Activated CD4-positive, alpha-beta T cell treated with anti-CD3 and anti-CD28 coated beads for 36 hours (primary cell): ENCODE data around the gene MRPS5. TPM values are rescaled to one million over a fixed set of nuclear protein-coding genes. Genes with fewer than 3 reads are reported as not detected.
"Not testable (repeated sequence)": the region's sequence is repeated elsewhere in the genome, so short reads cannot be mapped to it uniquely, and the experiment has no call there.

Experiments used
- ATAC-seq: fragments of 200-7000 bp; cut with Tn5 transposase; one replicate; pipeline ENCODE4 v1.10.0; 2021; ENCODE audit warnings: mild to moderate bottlenecking, moderate library complexity
- CTCF ChIA-PET: fragments of 350-600 bp; sonication (Branson Sonifier 250); formaldehyde crosslinking; loops from one replicate; lab custom pipeline; 2021; ENCODE audit warnings: antibody characterized with exemption; lab: Charles Lee
- POLR2A ChIA-PET: fragments of 350-600 bp; sonication (Branson Sonifier 250); formaldehyde crosslinking; loops from one replicate; lab custom pipeline; 2021; ENCODE audit warnings: antibody characterized with exemption, inconsistent platforms; lab: Charles Lee
- DNase-seq: peaks from one replicate; pipeline ENCODE4 v3.0.0-alpha.2; 2020
- H3K27ac Mint-ChIP-seq: one replicate; pipeline ENCODE4 v1.8.0; 2021; ENCODE audit warnings: mixed read lengths
- H3K27me3 Mint-ChIP-seq: one replicate; pipeline ENCODE4 v1.8.0; 2021; ENCODE audit warnings: mixed read lengths
- H3K36me3 Mint-ChIP-seq: one replicate; pipeline ENCODE4 v1.8.0; 2021; ENCODE audit warnings: low read depth, mixed read lengths
- H3K4me1 Mint-ChIP-seq: one replicate; pipeline ENCODE4 v1.8.0; 2021; ENCODE audit warnings: mixed read lengths
- H3K4me3 Mint-ChIP-seq: one replicate; pipeline ENCODE4 v1.8.0; 2021; ENCODE audit warnings: mild to moderate bottlenecking, moderate library complexity, mixed read lengths
- H3K9me3 Mint-ChIP-seq: one replicate; pipeline ENCODE4 v1.8.0; 2021; ENCODE audit warnings: low read depth, mixed read lengths
- intact Hi-C, 2 experiments: fragments of 100-400 bp; cut with DNase I in 1 of 2; cut with micrococcal nuclease in 1 of 2; formaldehyde crosslinking; loops; one replicate each; pipeline versions ENCODE4 v1.14.2 to v1.15.1; 2022 to 2024; cut with DNase I, micrococcal nuclease
- total RNA-seq, 2 experiments: library from RNA; stranded (reverse); gene quantifications; one replicate each; pipeline ENCODE4 v1.2.3, GENCODE V29; 2021

The MRPS5 gene
- total RNA-seq, 2 experiments from 2014 or later: 90.7 to 97.1 TPM

GRCh38 chr2:95038635-95039298 lies 82.8 kb downstream of the MRPS5 start:
- intact Hi-C loops: no loop called here
- POLR2A ChIA-PET: no interaction called here
- no peak for ATAC-seq
- Mint-ChIP-seq H3K4me1 (peaks cover 90% of the 10 kb centered on the region), H3K4me3 (no peak overlapping the region), H3K27ac (peak overlapping the region; percentile 85), H3K27me3 (no peaks in the 10 kb centered on the region), H3K9me3 (peaks cover 32% of the 10 kb centered on the region), H3K36me3 (peaks cover 21% of the 10 kb centered on the region)
- CTCF ChIA-PET: interaction anchor here (3.1 kb wide), 1 partner anchor 40 kb away, joined by 17 read pairs; no protein-coding TSS in a partner anchor
- DNase-seq: no peak

- H3K27me3 Mint-ChIP-seq, ATAC-seq, intact Hi-C loops, CTCF ChIA-PET, H3K4me3 Mint-ChIP-seq, POLR2A ChIA-PET, DNase-seq: not testable (repeated sequence)
- H3K36me3 Mint-ChIP-seq: peaks cover 21% of the 10 kb centered on the region
- peaks cover 89% of the 10 kb centered on the region for H3K4me1 Mint-ChIP-seq
- peaks cover 32% of the 10 kb centered on the region for H3K9me3 Mint-ChIP-seq
- peak overlapping the region; percentile 85 for H3K27ac Mint-ChIP-seq
Observed at GRCh38 chr2:95037841-95038585, 83.6 kb downstream of the MRPS5 start.

DNA sequence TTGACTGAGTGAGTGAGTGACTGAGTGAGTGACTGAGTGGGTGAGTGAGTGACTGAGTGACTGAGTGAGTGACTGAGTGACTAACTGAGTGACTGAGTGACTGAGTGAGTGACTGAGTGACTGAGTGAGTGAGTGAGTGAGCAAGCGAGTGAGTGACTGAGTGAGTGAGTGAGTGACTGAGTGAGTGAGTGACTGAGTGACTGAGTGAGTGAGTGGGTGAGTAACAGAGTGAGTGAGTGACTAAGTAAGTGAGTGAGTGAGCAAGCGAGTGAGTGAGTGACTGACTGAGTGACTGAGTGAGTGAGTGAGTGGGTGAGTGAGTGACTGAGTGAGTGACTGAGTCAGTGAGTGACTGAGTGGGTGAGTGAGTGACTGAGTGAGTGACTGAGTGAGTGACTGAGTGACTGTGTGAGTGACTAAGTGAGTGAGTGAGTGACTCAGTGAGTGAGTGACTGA lies 84.2 kb downstream of the MRPS5 start:
- H3K27me3 Mint-ChIP-seq: no peaks in the 10 kb centered on the region
- peak overlapping the region; percentile 85 for H3K27ac Mint-ChIP-seq
- ChIA-PET POLR2A (no interaction called here), CTCF (no interaction called here)
- H3K4me3 Mint-ChIP-seq: no peak overlapping the region
- H3K4me1 Mint-ChIP-seq: peaks cover 87% of the 10 kb centered on the region
- DNase-seq (no peak), ATAC-seq (no peak)
- peaks cover 32% of the 10 kb centered on the region for H3K9me3 Mint-ChIP-seq
- intact Hi-C loops: no loop called here
- peaks cover 21% of the 10 kb centered on the region for H3K36me3 Mint-ChIP-seq

DNA sequence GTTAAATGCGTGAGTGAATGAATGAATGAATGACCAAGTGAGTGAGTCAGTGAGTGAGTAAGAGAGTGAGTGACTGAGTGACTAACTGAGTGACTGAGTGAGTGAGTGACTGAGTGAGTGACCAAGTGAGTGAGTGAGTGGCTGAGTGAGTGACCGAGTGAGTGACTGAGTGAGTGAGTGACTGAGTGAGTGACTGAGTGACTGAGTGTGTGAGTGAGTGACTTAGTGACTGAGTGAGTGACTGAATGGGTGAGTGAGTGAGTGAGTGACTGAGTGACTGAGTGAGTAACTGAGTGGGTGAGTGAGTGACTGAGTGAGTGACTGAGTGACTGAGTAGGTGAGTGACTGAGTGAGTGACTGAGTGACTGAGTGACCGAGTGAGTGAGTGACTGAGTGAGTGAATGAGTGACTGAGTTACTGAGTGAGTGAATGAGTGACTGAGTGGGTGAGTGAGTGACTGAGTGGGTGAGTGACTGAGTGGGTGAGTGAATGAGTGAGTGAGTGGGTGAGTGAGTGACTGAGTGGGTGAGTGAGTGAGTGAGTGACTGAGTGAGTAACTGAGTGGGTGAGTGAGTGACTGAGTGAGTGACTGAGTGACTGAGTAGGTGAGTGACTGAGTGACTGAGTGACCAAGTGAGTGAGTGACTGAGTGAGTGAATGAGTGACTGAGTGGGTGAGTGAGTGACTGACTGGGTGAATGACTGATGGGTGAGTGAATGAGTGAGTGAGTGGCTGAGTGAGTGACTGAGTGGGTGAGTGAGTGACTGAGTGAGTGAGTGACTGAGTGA lies 84.8 kb downstream of the MRPS5 start:
- POLR2A ChIA-PET: no interaction called here

More for the DNA sequence above, 84.8 kb downstream of the MRPS5 start:
- H3K36me3 Mint-ChIP-seq: peaks cover 21% of the 10 kb centered on the region
- H3K27ac Mint-ChIP-seq: peak overlapping the region; percentile 85
- H3K27me3 Mint-ChIP-seq: no peaks in the 10 kb centered on the region
- H3K4me3 Mint-ChIP-seq: no peak overlapping the region
- intact Hi-C loops: no loop called here
- H3K9me3 Mint-ChIP-seq: peaks cover 32% of the 10 kb centered on the region
- CTCF ChIA-PET: no interaction called here
- ATAC-seq (no peak), DNase-seq (no peak)
- peaks cover 83% of the 10 kb centered on the region for H3K4me1 Mint-ChIP-seq

Other genes starting within 250 kb of the MRPS5 start
- 10 to 100 TPM; 35.4 to 43.3 TPM for gene MAL, start 96.1 kb downstream of the MRPS5 start, total RNA-seq
- 1 to 10 TPM; 7.0 to 8.8 TPM for gene ZNF514, start 38.0 kb upstream of the MRPS5 start, total RNA-seq
- 1 to 10 TPM; 4.3 to 5.1 TPM for gene ZNF2, start 44.0 kb upstream of the MRPS5 start, total RNA-seq
- gene ZNF892, start 85.7 kb upstream of the MRPS5 start, total RNA-seq: 1 to 10 TPM; 3.2 to 3.8 TPM
- under 1 TPM; 0.23 to 0.44 TPM for gene PROM2, start 152.6 kb upstream of the MRPS5 start, total RNA-seq
- gene KCNIP3, start 175.5 kb upstream of the MRPS5 start, total RNA-seq: not detected